SK-N-SH (cell line): ENCODE measurements around the gene ARHGAP26. TPM values are rescaled to one million over a fixed set of nuclear protein-coding genes. Genes with fewer than 3 reads are reported as not detected.

Experiments used
- CTCF ChIA-PET: fragments of 300-600, 350-600 bp; formaldehyde crosslinking; extraction: SDS; loops from one replicate; lab custom pipeline; 2021; lab: Yijun Ruan, JAX
- POLR2A ChIA-PET: fragments of 350-600 bp; sonication (Branson Sonifier 250); formaldehyde crosslinking; extraction: SDS; loops from one replicate; lab custom pipeline; 2020; ENCODE audit warnings: antibody characterized with exemption, inconsistent platforms; lab: Yijun Ruan, JAX
- DNase-seq: peaks from one replicate; pipeline ENCODE4 v3.0.0; 2012
- H2AFZ ChIP-seq: fragments of 200-600 bp; sonication (generic); 2 replicates; pipeline ENCODE4 v1.8.1; 2016; ENCODE audit warnings: antibody characterized with exemption, mild to moderate bottlenecking, low read depth
- H3F3A ChIP-seq: fragments of 200-600 bp; sonication (generic); replicated peaks from 2 replicates; pipeline ENCODE3; 2016; ENCODE audit warnings: antibody characterized with exemption, mild to moderate bottlenecking; ENCODE audit not compliant: insufficient read depth
- H3K27ac ChIP-seq, 2 experiments: fragments of 200-500 bp in 1 of 2; fragments of 200-600 bp in 1 of 2; sonication (Bioruptor generic) in 1 of 2; sonication (generic), shearing (Covaris generic) in 1 of 2; 2 replicates each; pipeline versions ENCODE4 v1.5.1 to v1.6.1; 2014 to 2016; ENCODE audit warnings: low read depth in 2 of 2, inconsistent platforms in 1 of 2, low read length in 1 of 2, mild to moderate bottlenecking in 1 of 2, mixed read lengths in 1 of 2
- H3K27me3 ChIP-seq: fragments of 200-600 bp; sonication (generic), shearing (Covaris generic); 2 replicates; pipeline ENCODE4 v1.6.1; 2016; ENCODE audit warnings: mixed run types; ENCODE audit not compliant: insufficient read depth
- H3K36me3 ChIP-seq, 2 experiments: fragments of 200-500 bp in 1 of 2; fragments of 200-600 bp in 1 of 2; sonication (Bioruptor generic) in 1 of 2; sonication (generic) in 1 of 2; replicated peaks in 1 of 2; 2 replicates each; pipeline versions ENCODE3 to v1.5.1; 2014 to 2016; ENCODE audit warnings: low read length in 1 of 2, mild to moderate bottlenecking in 1 of 2; ENCODE audit not compliant: insufficient read depth in 2 of 2, control insufficient read depth in 1 of 2
- H3K4me1 ChIP-seq, 2 experiments: fragments of 200-500 bp in 1 of 2; fragments of 200-600 bp in 1 of 2; sonication (Bioruptor generic) in 1 of 2; sonication (generic), shearing (Covaris generic) in 1 of 2; 2 replicates each; pipeline versions ENCODE4 v1.5.1 to v1.6.1; 2014 to 2016; ENCODE audit warnings: low read depth in 1 of 2, low read length in 1 of 2, mixed run types in 1 of 2; ENCODE audit not compliant: insufficient read depth in 2 of 2, control insufficient read depth in 1 of 2
- H3K4me2 ChIP-seq: fragments of 200-600 bp; sonication (generic), shearing (Covaris generic); 2 replicates; pipeline ENCODE4 v1.6.1; 2017; ENCODE audit warnings: mixed run types
- H3K4me3 ChIP-seq, 2 experiments: fragments of 200-500 bp in 1 of 2; fragments of 200-600 bp in 1 of 2; sonication (Bioruptor generic) in 1 of 2; sonication (generic), shearing (Covaris generic) in 1 of 2; 2 replicates each; pipeline versions ENCODE4 v1.5.1 to v1.8.1; 2014 to 2016; ENCODE audit warnings: low read depth in 2 of 2, inconsistent platforms in 1 of 2, low read length in 1 of 2, mild to moderate bottlenecking in 1 of 2, mixed read lengths in 1 of 2, moderate library complexity in 1 of 2
- H3K79me2 ChIP-seq: fragments of 200-600 bp; sonication (generic); 2 replicates; pipeline ENCODE4 v1.8.1; 2017; ENCODE audit warnings: mild to moderate bottlenecking; ENCODE audit not compliant: insufficient read depth
- H3K9ac ChIP-seq: fragments of 200-600 bp; sonication (generic); 2 replicates; pipeline ENCODE4 v1.6.1; 2017; ENCODE audit warnings: mixed run types
- H3K9me2 ChIP-seq: fragments of 200-600 bp; sonication (generic); 2 replicates; pipeline ENCODE4 v1.6.1; 2017; ENCODE audit warnings: mixed run types
- H3K9me3 ChIP-seq: fragments of 200-600 bp; sonication (generic); 2 replicates; pipeline ENCODE4 v1.6.1; 2017; ENCODE audit warnings: mixed run types, mild to moderate bottlenecking, moderate library complexity
- H4K20me1 ChIP-seq: fragments of 200-600 bp; sonication (generic); 2 replicates; pipeline ENCODE4 v1.6.1; 2017; ENCODE audit warnings: mild to moderate bottlenecking, mixed run types; ENCODE audit not compliant: insufficient read depth
- CHD2 ChIP-seq: fragments of 150-350 bp; IDR thresholded peaks from 2 replicates; pipeline ENCODE4 v1.6.1; 2018; ENCODE audit warnings: low read length; ENCODE audit not compliant: partially characterized antibody
- EP300 ChIP-seq, 2 experiments: IDR thresholded peaks; 2 replicates each; pipeline versions ENCODE4 v1.4.0 to v1.6.1; 2012; ENCODE audit warnings: borderline replicate concordance in 1 of 2, low read depth in 1 of 2, low read length in 1 of 2
- EZH2phosphoT487 ChIP-seq: fragments of 200-600 bp; sonication (generic); IDR thresholded peaks from 2 replicates; pipeline ENCODE4 v1.6.1; 2017; ENCODE audit warnings: low read depth, mixed run types, mild to moderate bottlenecking, antibody characterized with exemption, moderate library complexity, borderline replicate concordance
- FOSL2 ChIP-seq: IDR thresholded peaks from 2 replicates; pipeline ENCODE4 v1.4.0; 2012; ENCODE audit warnings: low read depth, mild to moderate bottlenecking, moderate library complexity, borderline replicate concordance
- FOXM1 ChIP-seq: IDR thresholded peaks from 2 replicates; pipeline ENCODE4 v1.4.0; 2012; ENCODE audit warnings: low read depth, mild to moderate bottlenecking
- GABPA ChIP-seq: IDR thresholded peaks from 2 replicates; pipeline ENCODE4 v1.4.0; 2012; ENCODE audit warnings: low read depth, mild to moderate bottlenecking
- GATA2 ChIP-seq: sonication (generic); formaldehyde crosslinking; IDR thresholded peaks from 2 replicates; pipeline ENCODE4 v1.5.0; 2020; ENCODE audit warnings: mild to moderate bottlenecking, missing genetic modification reagents
- MXI1 ChIP-seq: IDR thresholded peaks from 2 replicates; pipeline ENCODE4 v1.6.1; 2012; ENCODE audit warnings: mild to moderate bottlenecking, low read depth, low read length, improper control_type of control experiment
- NFIC ChIP-seq: IDR thresholded peaks from 2 replicates; pipeline ENCODE4 v1.4.0; 2012; ENCODE audit warnings: borderline replicate concordance
- POLR2AphosphoS5 ChIP-seq: IDR thresholded peaks from 2 replicates; pipeline ENCODE4 v1.6.1; 2012; ENCODE audit warnings: low read depth, low read length
- RAD21 ChIP-seq: IDR thresholded peaks from 2 replicates; pipeline ENCODE4 v1.6.1; 2012; ENCODE audit warnings: mild to moderate bottlenecking, low read length
- REST ChIP-seq: IDR thresholded peaks from 2 replicates; pipeline ENCODE4 v1.6.1; 2012; ENCODE audit warnings: mild to moderate bottlenecking, low read depth, low read length, moderate library complexity
- RFX5 ChIP-seq: IDR thresholded peaks from 2 replicates; pipeline ENCODE4 v1.6.1; 2012; ENCODE audit warnings: mild to moderate bottlenecking, improper control_type of control experiment, low read length
- RXRA ChIP-seq: IDR thresholded peaks from 2 replicates; pipeline ENCODE4 v1.4.0; 2012; ENCODE audit warnings: low read depth, mild to moderate bottlenecking, borderline replicate concordance
- SIN3A ChIP-seq: IDR thresholded peaks from 2 replicates; pipeline ENCODE4 v1.6.1; 2012; ENCODE audit warnings: low read depth, mild to moderate bottlenecking, low read length, moderate library complexity, borderline replicate concordance
- SMC3 ChIP-seq: IDR thresholded peaks from 2 replicates; pipeline ENCODE4 v1.6.1; 2012; ENCODE audit warnings: low read depth, low read length, improper control_type of control experiment
- TCF12 ChIP-seq: IDR thresholded peaks from 2 replicates; pipeline ENCODE4 v1.4.0; 2012
- USF2 ChIP-seq: fragments of 150-350 bp; IDR thresholded peaks from 2 replicates; pipeline ENCODE4 v1.6.1; 2017; ENCODE audit warnings: antibody characterized with exemption, low read length, low read depth, borderline replicate concordance
- YY1 ChIP-seq: IDR thresholded peaks from 2 replicates; pipeline ENCODE4 v1.4.0; 2012; ENCODE audit warnings: low read depth, mild to moderate bottlenecking
- ZBTB33 ChIP-seq: IDR thresholded peaks from 2 replicates; pipeline ENCODE4 v1.4.0; 2012; ENCODE audit warnings: low read depth, borderline replicate concordance
- whole genome bisulfite sequencing: methylation state at CpG from one replicate; pipeline ENCODE4 v1.1.6; 2017; ENCODE audit warnings: low lambda C conversion rate; 5-methylcytosine and 5-hydroxymethylcytosine counted together
- polyA plus RNA-seq, 3 experiments: library from polyadenylated mRNA; depleted of rRNA; stranded (reverse); fragments of >200 nt; gene quantifications; 2 replicates each; pipeline ENCODE4 v1.2.3, GENCODE V29; 2012

Gene ARHGAP26
- polyA plus RNA-seq, 1 of the 3 experiments (the other 2 are of a cell fraction): 6.1 TPM

GRCh38 chr5:143263272-143263810, 493.2 kb downstream of the ARHGAP26 start (continued):
- no peak for TF ChIP-seq RXRA
- TF ChIP-seq SMC3: no peak
- no peak for TF ChIP-seq POLR2AphosphoS5
- TF ChIP-seq YY1: no peak
- TF ChIP-seq MXI1: no peak
- no peak for TF ChIP-seq EP300 (IDR thresholded peaks at IDR 0.05; ENCODE audit: borderline replicate concordance in 1 of 2, low read depth in 1 of 2, low read length in 1 of 2)
- TF ChIP-seq GATA2: no peak
- TF ChIP-seq RAD21: no peak
- TF ChIP-seq RFX5: no peak
- no peak for TF ChIP-seq SIN3A

- Histone ChIP-seq H2AFZ (no peak overlapping the region), H3K4me1 (no peaks in the 10 kb centered on the region), H3K36me3 (peaks cover 0 to 3% of the 10 kb centered on the region in 2 experiments), H3K27ac (no peak overlapping the region), H3K4me2 (no peak overlapping the region), H3K9ac (no peak overlapping the region), H3K27me3 (no peaks in the 10 kb centered on the region), H3K79me2 (no peaks in the 10 kb centered on the region), H4K20me1 (no peaks in the 10 kb centered on the region), H3K4me3 (no peak overlapping the region), H3F3A (peaks cover 14% of the 10 kb centered on the region), H3K9me3 (peaks cover 12% of the 10 kb centered on the region; the same call in 1 of the 2 replicates), H3K9me2 (0 out of 2 replicates have a peak, but pooled peaks cover 3% of the 10 kb centered on the region)
- DNase-seq: no peak
- ChIA-PET POLR2A (no interaction called here), CTCF (no interaction called here)
- no peak for TF ChIP-seq EZH2phosphoT487
- no peak for TF ChIP-seq SIN3A
- no peak for TF ChIP-seq FOSL2
- no peak for TF ChIP-seq POLR2AphosphoS5
- WGBS: 90% methylated on average over 2 of the region's 2 CpGs
Observed at GRCh38 chr5:143265995-143266394, 495.8 kb downstream of the ARHGAP26 start.

GRCh38 chr5:143267186-143267585, 497.0 kb downstream of the ARHGAP26 start:
- CTCF ChIA-PET: no interaction called here
- TF ChIP-seq FOXM1 (no peak), MXI1 (no peak), REST (no peak), YY1 (no peak), TCF12 (no peak), GABPA (no peak), NFIC (no peak), USF2 (no peak), CHD2 (no peak), RAD21 (no peak), RFX5 (no peak), ZBTB33 (no peak)

More at GRCh38 chr5:143267186-143267585, 497.0 kb downstream of the ARHGAP26 start:
- H4K20me1 ChIP-seq: no peaks in the 10 kb centered on the region
- no peak overlapping the region for H3K4me3 ChIP-seq
- peaks cover 0 to 3% of the 10 kb centered on the region in 2 experiments for H3K36me3 ChIP-seq
- no peak overlapping the region for H2AFZ ChIP-seq
- H3K27ac ChIP-seq: no peak overlapping the region
- POLR2A ChIA-PET: no interaction called here
- H3K27me3 ChIP-seq: no peaks in the 10 kb centered on the region
- DNase-seq: no peak
- peaks cover 12% of the 10 kb centered on the region; the same call in 1 of the 2 replicates for H3K9me3 ChIP-seq
- no peak overlapping the region for H3K4me2 ChIP-seq
- 0 out of 2 replicates have a peak, but pooled peaks cover 3% of the 10 kb centered on the region for H3K9me2 ChIP-seq
- H3K4me1 ChIP-seq: no peaks in the 10 kb centered on the region
- peaks cover 12% of the 10 kb centered on the region for H3F3A ChIP-seq
- no peaks in the 10 kb centered on the region for H3K79me2 ChIP-seq
- H3K9ac ChIP-seq: no peak overlapping the region
- WGBS: 93% methylated on average over 2 of the region's 2 CpGs
